Measurements from ENCODE around the gene ZCCHC4.

DNA sequence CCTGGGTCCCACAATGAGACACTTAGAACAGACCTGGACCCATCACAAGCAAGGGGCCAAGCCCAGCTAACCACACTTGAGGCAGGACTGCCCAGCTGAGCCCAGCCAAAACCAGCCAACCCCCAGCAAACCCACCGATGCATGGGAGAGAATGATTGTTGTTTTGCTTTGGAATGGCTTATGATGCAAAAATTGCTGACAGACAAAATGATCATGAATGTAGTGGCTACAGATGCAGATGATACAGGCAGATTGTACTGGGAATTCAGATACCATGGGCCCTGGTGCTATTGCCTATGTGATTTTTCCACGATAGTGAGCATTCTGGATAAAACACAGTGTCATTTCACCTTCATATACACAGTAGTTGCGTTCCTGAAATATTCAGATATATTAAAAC, 9.0 kb upstream of the ZCCHC4 start:
- no peak for TF ChIP-seq TAF1 (IDR thresholded peaks at IDR 0.05; ENCODE audit: borderline replicate concordance, insufficient read depth, low read length)
- TF ChIP-seq, protein P1, sequence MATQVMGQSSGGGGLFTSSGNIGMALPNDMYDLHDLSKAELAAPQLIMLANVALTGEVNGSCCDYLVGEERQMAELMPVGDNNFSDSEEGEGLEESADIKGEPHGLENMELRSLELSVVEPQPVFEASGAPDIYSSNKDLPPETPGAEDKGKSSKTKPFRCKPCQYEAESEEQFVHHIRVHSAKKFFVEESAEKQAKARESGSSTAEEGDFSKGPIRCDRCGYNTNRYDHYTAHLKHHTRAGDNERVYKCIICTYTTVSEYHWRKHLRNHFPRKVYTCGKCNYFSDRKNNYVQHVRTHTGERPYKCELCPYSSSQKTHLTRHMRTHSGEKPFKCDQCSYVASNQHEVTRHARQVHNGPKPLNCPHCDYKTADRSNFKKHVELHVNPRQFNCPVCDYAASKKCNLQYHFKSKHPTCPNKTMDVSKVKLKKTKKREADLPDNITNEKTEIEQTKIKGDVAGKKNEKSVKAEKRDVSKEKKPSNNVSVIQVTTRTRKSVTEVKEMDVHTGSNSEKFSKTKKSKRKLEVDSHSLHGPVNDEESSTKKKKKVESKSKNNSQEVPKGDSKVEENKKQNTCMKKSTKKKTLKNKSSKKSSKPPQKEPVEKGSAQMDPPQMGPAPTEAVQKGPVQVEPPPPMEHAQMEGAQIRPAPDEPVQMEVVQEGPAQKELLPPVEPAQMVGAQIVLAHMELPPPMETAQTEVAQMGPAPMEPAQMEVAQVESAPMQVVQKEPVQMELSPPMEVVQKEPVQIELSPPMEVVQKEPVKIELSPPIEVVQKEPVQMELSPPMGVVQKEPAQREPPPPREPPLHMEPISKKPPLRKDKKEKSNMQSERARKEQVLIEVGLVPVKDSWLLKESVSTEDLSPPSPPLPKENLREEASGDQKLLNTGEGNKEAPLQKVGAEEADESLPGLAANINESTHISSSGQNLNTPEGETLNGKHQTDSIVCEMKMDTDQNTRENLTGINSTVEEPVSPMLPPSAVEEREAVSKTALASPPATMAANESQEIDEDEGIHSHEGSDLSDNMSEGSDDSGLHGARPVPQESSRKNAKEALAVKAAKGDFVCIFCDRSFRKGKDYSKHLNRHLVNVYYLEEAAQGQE (IDR thresholded peaks at IDR 0.05; ENCODE audit: insufficient read depth in 1 of 2, low read depth in 2 of 2, low read length in 2 of 2) = no peak
